ENCODE data around the gene C1orf52. TPM values are rescaled to one million over a fixed set of nuclear protein-coding genes. Genes with fewer than 3 reads are reported as not detected.

C1orf52 gene
- total and polyA plus RNA-seq, 2 of the 13 experiments (the other 11 are each of a cell fraction or from before 2014, with no cell fraction given) = 19.4 to 27.4 TPM

GRCh38 chr1:85229574-85230097 lies 29.8 kb downstream of the C1orf52 start (continued):
- TF ChIP-seq E2F2 (CRISPR knock-in tag; IDR thresholded peaks at IDR 0.05; ENCODE audit: borderline replicate concordance) (no peak), DNMT1 (CRISPR knock-in tag; IDR thresholded peaks at IDR 0.05) (no peak), DMTF1 (CRISPR knock-in tag; IDR thresholded peaks at IDR 0.05) (no peak), ZNF552 (CRISPR knock-in tag; IDR thresholded peaks at IDR 0.05; ENCODE audit: borderline replicate concordance) (no peak), NFE2L1 (CRISPR knock-in tag; IDR thresholded peaks at IDR 0.05; ENCODE audit: borderline replicate concordance) (no peak), MAFF (IDR thresholded peaks at IDR 0.05; ENCODE audit: low read depth, low read length) (no peak), ZNF570 (CRISPR knock-in tag; IDR thresholded peaks at IDR 0.05; ENCODE audit: borderline replicate concordance) (no peak), NFYC (CRISPR knock-in tag; IDR thresholded peaks at IDR 0.05) (0 out of 2 replicates have a peak, but pooled peaks have one; percentile 21), TRIM22 (IDR thresholded peaks at IDR 0.05) (no peak), MYNN (CRISPR knock-in tag; IDR thresholded peaks at IDR 0.05; ENCODE audit: low read depth) (no peak), ZNF768 (CRISPR knock-in tag; IDR thresholded peaks at IDR 0.05) (no peak), SOX13 (IDR thresholded peaks at IDR 0.05) (no peak), SOX13 (CRISPR knock-in tag; conservative IDR thresholded peaks at IDR 0.05 in 1 of 2, IDR thresholded peaks at IDR 0.05 in 1 of 2) (no peak), SP5 (CRISPR knock-in tag; IDR thresholded peaks at IDR 0.05; ENCODE audit: borderline replicate concordance, low read depth) (peak; percentile 30; the same call in 1 of the 2 replicates), ATF7-NPFF (CRISPR knock-in tag; IDR thresholded peaks at IDR 0.05; ENCODE audit: low read depth) (no peak)
- TF ChIP-seq, protein P1, sequence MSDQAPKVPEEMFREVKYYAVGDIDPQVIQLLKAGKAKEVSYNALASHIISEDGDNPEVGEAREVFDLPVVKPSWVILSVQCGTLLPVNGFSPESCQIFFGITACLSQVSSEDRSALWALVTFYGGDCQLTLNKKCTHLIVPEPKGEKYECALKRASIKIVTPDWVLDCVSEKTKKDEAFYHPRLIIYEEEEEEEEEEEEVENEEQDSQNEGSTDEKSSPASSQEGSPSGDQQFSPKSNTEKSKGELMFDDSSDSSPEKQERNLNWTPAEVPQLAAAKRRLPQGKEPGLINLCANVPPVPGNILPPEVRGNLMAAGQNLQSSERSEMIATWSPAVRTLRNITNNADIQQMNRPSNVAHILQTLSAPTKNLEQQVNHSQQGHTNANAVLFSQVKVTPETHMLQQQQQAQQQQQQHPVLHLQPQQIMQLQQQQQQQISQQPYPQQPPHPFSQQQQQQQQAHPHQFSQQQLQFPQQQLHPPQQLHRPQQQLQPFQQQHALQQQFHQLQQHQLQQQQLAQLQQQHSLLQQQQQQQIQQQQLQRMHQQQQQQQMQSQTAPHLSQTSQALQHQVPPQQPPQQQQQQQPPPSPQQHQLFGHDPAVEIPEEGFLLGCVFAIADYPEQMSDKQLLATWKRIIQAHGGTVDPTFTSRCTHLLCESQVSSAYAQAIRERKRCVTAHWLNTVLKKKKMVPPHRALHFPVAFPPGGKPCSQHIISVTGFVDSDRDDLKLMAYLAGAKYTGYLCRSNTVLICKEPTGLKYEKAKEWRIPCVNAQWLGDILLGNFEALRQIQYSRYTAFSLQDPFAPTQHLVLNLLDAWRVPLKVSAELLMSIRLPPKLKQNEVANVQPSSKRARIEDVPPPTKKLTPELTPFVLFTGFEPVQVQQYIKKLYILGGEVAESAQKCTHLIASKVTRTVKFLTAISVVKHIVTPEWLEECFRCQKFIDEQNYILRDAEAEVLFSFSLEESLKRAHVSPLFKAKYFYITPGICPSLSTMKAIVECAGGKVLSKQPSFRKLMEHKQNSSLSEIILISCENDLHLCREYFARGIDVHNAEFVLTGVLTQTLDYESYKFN (CRISPR knock-in tag; conservative IDR thresholded peaks at IDR 0.05) = 0 out of 2 replicates have a peak, but pooled peaks have one; percentile 17
- TF ChIP-seq, protein P2, sequence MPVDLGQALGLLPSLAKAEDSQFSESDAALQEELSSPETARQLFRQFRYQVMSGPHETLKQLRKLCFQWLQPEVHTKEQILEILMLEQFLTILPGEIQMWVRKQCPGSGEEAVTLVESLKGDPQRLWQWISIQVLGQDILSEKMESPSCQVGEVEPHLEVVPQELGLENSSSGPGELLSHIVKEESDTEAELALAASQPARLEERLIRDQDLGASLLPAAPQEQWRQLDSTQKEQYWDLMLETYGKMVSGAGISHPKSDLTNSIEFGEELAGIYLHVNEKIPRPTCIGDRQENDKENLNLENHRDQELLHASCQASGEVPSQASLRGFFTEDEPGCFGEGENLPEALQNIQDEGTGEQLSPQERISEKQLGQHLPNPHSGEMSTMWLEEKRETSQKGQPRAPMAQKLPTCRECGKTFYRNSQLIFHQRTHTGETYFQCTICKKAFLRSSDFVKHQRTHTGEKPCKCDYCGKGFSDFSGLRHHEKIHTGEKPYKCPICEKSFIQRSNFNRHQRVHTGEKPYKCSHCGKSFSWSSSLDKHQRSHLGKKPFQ (CRISPR knock-in tag; IDR thresholded peaks at IDR 0.05; ENCODE audit: insufficient replicate concordance) = no peak
- TF ChIP-seq, protein P3, sequence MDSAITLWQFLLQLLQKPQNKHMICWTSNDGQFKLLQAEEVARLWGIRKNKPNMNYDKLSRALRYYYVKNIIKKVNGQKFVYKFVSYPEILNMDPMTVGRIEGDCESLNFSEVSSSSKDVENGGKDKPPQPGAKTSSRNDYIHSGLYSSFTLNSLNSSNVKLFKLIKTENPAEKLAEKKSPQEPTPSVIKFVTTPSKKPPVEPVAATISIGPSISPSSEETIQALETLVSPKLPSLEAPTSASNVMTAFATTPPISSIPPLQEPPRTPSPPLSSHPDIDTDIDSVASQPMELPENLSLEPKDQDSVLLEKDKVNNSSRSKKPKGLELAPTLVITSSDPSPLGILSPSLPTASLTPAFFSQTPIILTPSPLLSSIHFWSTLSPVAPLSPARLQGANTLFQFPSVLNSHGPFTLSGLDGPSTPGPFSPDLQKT (CRISPR knock-in tag; IDR thresholded peaks at IDR 0.05; ENCODE audit: borderline replicate concordance) = no peak

Measured in HepG2 (cell line).